GM12873 (cell line): ENCODE results near the gene CIZ1.

ENCODE experiments used
- CTCF ChIP-seq: IDR thresholded peaks from 2 replicates; pipeline ENCODE4 v1.5.1; 2012; ENCODE audit warnings: low read depth, mild to moderate bottlenecking, moderate library complexity, low read length, control low read depth; ENCODE audit not compliant: insufficient read depth; ENCODE audit errors: missing control alignments

CIZ1 gene

GRCh38 chr9:128120741-128121465, 70.5 kb downstream of the CIZ1 start:
- no peak for TF ChIP-seq CTCF

- no peak for TF ChIP-seq CTCF
Measured at GRCh38 chr9:128120061-128120740, 71.2 kb downstream of the CIZ1 start.

- TF ChIP-seq CTCF, result no peak
Measured at GRCh38 chr9:128118971-128119665, 72.3 kb downstream of the CIZ1 start.

GRCh38 chr9:128118472-128118857, 72.9 kb downstream of the CIZ1 start:
- no peak for TF ChIP-seq CTCF

GRCh38 chr9:128117613-128118471, 73.5 kb downstream of the CIZ1 start:
- TF ChIP-seq CTCF, result peak; percentile 100

- no peak for TF ChIP-seq CTCF
Measured at GRCh38 chr9:128116104-128117083, 75.0 kb downstream of the CIZ1 start.
